Esophagus muscularis mucosa (tissue), 3 donors: Measurements from ENCODE around the gene ZFP92.

Source experiments
- EP300 ChIP-seq: sonication (generic); formaldehyde crosslinking; IDR thresholded peaks from one replicate; pipeline ENCODE4 v1.6.1; 2017; ENCODE audit warnings: antibody characterized with exemption
- TF ChIP-seq, protein P1 (sequence below), 3 experiments: fragments of 200-600 bp in 2 of 3; fragments of 450-650 bp in 1 of 3; sonication (generic) in 2 of 3; IDR thresholded peaks; one replicate each; pipeline ENCODE4 v1.5.1; 2017 to 2019; ENCODE audit warnings: antibody characterized with exemption in 3 of 3, mild to moderate bottlenecking in 2 of 3, moderate library complexity in 1 of 3

DNA sequence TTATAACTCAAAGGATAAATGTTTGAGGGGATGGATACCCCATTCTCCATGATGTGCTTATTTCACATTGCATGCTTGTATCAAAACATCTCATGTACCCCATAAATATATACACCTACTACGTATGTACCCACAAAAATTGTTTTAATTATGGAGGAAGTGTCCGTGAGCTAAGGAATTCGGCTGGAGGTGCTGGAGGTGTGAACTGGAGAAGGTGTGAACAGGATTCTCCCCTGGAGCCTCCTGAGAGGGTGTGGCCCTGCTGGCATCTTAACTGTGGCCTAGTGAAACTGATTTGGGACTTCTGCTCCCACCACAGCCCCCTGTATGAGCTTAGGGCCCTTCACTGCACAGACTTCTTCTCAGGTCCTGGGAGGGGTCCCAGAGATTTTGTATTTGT lies 33.5 kb upstream of the ZFP92 start:
- TF ChIP-seq, protein P1, sequence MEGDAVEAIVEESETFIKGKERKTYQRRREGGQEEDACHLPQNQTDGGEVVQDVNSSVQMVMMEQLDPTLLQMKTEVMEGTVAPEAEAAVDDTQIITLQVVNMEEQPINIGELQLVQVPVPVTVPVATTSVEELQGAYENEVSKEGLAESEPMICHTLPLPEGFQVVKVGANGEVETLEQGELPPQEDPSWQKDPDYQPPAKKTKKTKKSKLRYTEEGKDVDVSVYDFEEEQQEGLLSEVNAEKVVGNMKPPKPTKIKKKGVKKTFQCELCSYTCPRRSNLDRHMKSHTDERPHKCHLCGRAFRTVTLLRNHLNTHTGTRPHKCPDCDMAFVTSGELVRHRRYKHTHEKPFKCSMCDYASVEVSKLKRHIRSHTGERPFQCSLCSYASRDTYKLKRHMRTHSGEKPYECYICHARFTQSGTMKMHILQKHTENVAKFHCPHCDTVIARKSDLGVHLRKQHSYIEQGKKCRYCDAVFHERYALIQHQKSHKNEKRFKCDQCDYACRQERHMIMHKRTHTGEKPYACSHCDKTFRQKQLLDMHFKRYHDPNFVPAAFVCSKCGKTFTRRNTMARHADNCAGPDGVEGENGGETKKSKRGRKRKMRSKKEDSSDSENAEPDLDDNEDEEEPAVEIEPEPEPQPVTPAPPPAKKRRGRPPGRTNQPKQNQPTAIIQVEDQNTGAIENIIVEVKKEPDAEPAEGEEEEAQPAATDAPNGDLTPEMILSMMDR (IDR thresholded peaks at IDR 0.05), result no peak
- no peak for TF ChIP-seq EP300
